Hepatocyte (in vitro differentiated cells): ENCODE data around the gene FTMT.

Experiments
- EZH2 ChIP-seq: fragments of 200-600 bp; sonication (generic); IDR thresholded peaks from 2 replicates; pipeline ENCODE4 v1.6.1; 2016; ENCODE audit warnings: antibody characterized with exemption, mild to moderate bottlenecking, borderline replicate concordance
- TF ChIP-seq, protein P1 (sequence below): fragments of 200-600 bp; sonication (generic); IDR thresholded peaks from 2 replicates; pipeline ENCODE4 v1.5.1; 2016; ENCODE audit warnings: antibody characterized with exemption, mild to moderate bottlenecking; ENCODE audit not compliant: poor library complexity

DNA sequence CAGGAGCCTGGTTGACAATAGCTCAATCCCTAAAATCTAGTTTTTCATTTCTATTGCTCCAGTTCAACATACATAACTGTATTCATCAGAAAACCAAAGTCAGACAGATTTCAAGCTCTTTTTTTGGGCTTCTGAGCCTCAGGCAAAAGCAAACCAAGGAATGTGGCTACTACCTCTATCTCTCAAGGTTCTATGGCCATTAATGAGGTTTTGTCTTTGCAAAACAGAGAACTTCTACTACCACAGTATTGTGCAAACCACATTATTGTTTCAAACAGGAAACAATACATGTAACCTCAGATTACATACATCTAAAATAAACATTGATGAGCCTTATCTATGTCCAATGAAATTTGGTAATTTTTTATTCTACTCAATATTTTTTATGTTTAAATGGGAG is 35.5 kb upstream of the FTMT start:
- no peak for TF ChIP-seq EZH2
- TF ChIP-seq, protein P1, sequence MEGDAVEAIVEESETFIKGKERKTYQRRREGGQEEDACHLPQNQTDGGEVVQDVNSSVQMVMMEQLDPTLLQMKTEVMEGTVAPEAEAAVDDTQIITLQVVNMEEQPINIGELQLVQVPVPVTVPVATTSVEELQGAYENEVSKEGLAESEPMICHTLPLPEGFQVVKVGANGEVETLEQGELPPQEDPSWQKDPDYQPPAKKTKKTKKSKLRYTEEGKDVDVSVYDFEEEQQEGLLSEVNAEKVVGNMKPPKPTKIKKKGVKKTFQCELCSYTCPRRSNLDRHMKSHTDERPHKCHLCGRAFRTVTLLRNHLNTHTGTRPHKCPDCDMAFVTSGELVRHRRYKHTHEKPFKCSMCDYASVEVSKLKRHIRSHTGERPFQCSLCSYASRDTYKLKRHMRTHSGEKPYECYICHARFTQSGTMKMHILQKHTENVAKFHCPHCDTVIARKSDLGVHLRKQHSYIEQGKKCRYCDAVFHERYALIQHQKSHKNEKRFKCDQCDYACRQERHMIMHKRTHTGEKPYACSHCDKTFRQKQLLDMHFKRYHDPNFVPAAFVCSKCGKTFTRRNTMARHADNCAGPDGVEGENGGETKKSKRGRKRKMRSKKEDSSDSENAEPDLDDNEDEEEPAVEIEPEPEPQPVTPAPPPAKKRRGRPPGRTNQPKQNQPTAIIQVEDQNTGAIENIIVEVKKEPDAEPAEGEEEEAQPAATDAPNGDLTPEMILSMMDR: no peak
